ENCODE results near the gene SNAPC4.

GRCh38 chr9:136422876-136423275 is 22.9 kb upstream of the SNAPC4 start:
- TF ChIP-seq CHD2 (IDR thresholded peaks at IDR 0.05; ENCODE audit: low read length): no peak
- no peak for TF ChIP-seq CTCF (IDR thresholded peaks at IDR 0.05; ENCODE audit: control extremely low read depth in 1 of 3, insufficient read depth in 1 of 3, low read depth in 1 of 3, low read length in 3 of 3)
- TF ChIP-seq EZH2 (IDR thresholded peaks at IDR 0.05; ENCODE audit: low read depth, low read length, severe bottlenecking): no peak
